DOHH2 (cell line): ENCODE results near the gene HERC2.
"Not testable (repeated sequence)": the region's sequence is repeated elsewhere in the genome, so short reads cannot be mapped to it uniquely, and the experiment has no call there.

Experiments
- H3F3A ChIP-seq: fragments of 200-600 bp; sonication (generic), shearing (Covaris generic); 2 replicates; pipeline ENCODE4 v1.6.0; 2016; ENCODE audit warnings: antibody characterized with exemption, mild to moderate bottlenecking; ENCODE audit not compliant: control insufficient read depth, insufficient read depth
- H3K27ac ChIP-seq: fragments of 200-600 bp; sonication (generic); 2 replicates; pipeline ENCODE4 v1.5.1; 2014; ENCODE audit warnings: low read depth, mild to moderate bottlenecking, low read length, moderate library complexity
- H3K27me3 ChIP-seq: fragments of 200-600 bp; sonication (generic); 2 replicates; pipeline ENCODE4 v1.6.1; 2014; ENCODE audit warnings: mild to moderate bottlenecking, low read length, mixed read lengths; ENCODE audit not compliant: control insufficient read depth
- H3K36me3 ChIP-seq: fragments of 200-600 bp; sonication (generic); 2 replicates; pipeline ENCODE4 v1.6.1; 2014; ENCODE audit warnings: mild to moderate bottlenecking, low read length, moderate library complexity, mixed read lengths; ENCODE audit not compliant: control insufficient read depth
- H3K4me1 ChIP-seq: fragments of 200-600 bp; sonication (generic); 2 replicates; pipeline ENCODE4 v1.6.1; 2014; ENCODE audit warnings: mild to moderate bottlenecking, low read length, mixed read lengths; ENCODE audit not compliant: control insufficient read depth
- H3K4me2 ChIP-seq: fragments of 200-600 bp; sonication (generic); 2 replicates; pipeline ENCODE4 v1.6.0; 2014; ENCODE audit warnings: mild to moderate bottlenecking, low read length, moderate library complexity
- H3K4me3 ChIP-seq: fragments of 200-600 bp; sonication (generic); 2 replicates; pipeline ENCODE4 v1.5.1; 2014; ENCODE audit warnings: mild to moderate bottlenecking, low read length, mixed read lengths
- H3K79me2 ChIP-seq: fragments of 200-600 bp; sonication (generic); 2 replicates; pipeline ENCODE4 v1.6.1; 2014; ENCODE audit warnings: mild to moderate bottlenecking, low read length, mixed read lengths; ENCODE audit not compliant: control insufficient read depth
- H3K9me2 ChIP-seq: fragments of 200-600 bp; sonication (generic); replicated peaks from 2 replicates; pipeline ENCODE4 v1.6.1; 2014; ENCODE audit warnings: mild to moderate bottlenecking, low read length, mixed read lengths; ENCODE audit not compliant: control insufficient read depth
- H3K9me3 ChIP-seq: fragments of 200-600 bp; sonication (generic); 2 replicates; pipeline ENCODE4 v1.6.1; 2014; ENCODE audit warnings: antibody characterized with exemption, low read length, mixed read lengths; ENCODE audit not compliant: control insufficient read depth, insufficient read depth
- H4K20me1 ChIP-seq: fragments of 200-600 bp; sonication (generic); 2 replicates; pipeline ENCODE4 v1.6.0; 2014; ENCODE audit warnings: low read depth, mild to moderate bottlenecking, antibody characterized with exemption, low read length, moderate library complexity; ENCODE audit not compliant: control insufficient read depth, insufficient read depth
- CTCF ChIP-seq: fragments of 200-600 bp; sonication (generic); IDR thresholded peaks from one replicate; pipeline ENCODE4 v1.5.1; 2014; ENCODE audit warnings: antibody characterized with exemption, mild to moderate bottlenecking, low read depth, low read length; ENCODE audit not compliant: poor library complexity, severe bottlenecking
- EZH2phosphoT487 ChIP-seq: fragments of 200-600 bp; sonication (generic); IDR thresholded peaks from 2 replicates; pipeline ENCODE4 v1.6.1; 2017; ENCODE audit warnings: borderline replicate concordance, mild to moderate bottlenecking, antibody characterized with exemption, low read length, moderate library complexity, mixed read lengths

Gene HERC2

GRCh38 chr15:28178727-28179126, 143.3 kb downstream of the HERC2 start:
- Histone ChIP-seq H3K4me1 (no peaks in the 10 kb centered on the region), H3K4me2 (no peak overlapping the region), H3K36me3 (peaks cover 50% of the 10 kb centered on the region), H4K20me1 (no peaks in the 10 kb centered on the region), H3K27ac (no peak overlapping the region), H3K9me3 (no peaks in the 10 kb centered on the region), H3K27me3 (no peaks in the 10 kb centered on the region), H3F3A (no peaks in the 10 kb centered on the region), H3K79me2 (no peaks in the 10 kb centered on the region), H3K4me3 (no peak overlapping the region), H3K9me2 (no peaks in the 10 kb centered on the region)
- TF ChIP-seq EZH2phosphoT487 (no peak), CTCF (no peak)

- Histone ChIP-seq H3K4me1 (no peaks in the 10 kb centered on the region), H3F3A (no peaks in the 10 kb centered on the region), H3K27ac (no peak overlapping the region), H3K9me2 (no peaks in the 10 kb centered on the region), H3K9me3 (no peaks in the 10 kb centered on the region), H3K4me3 (no peak overlapping the region), H4K20me1 (no peaks in the 10 kb centered on the region), H3K4me2 (no peak overlapping the region), H3K27me3 (no peaks in the 10 kb centered on the region), H3K36me3 (peaks cover 52% of the 10 kb centered on the region), H3K79me2 (no peaks in the 10 kb centered on the region)
- TF ChIP-seq EZH2phosphoT487 (no peak), CTCF (no peak)
Measured at GRCh38 chr15:28178290-28178689, 143.7 kb downstream of the HERC2 start.

- Histone ChIP-seq H3K79me2 (no peaks in the 10 kb centered on the region), H3K27ac (no peak overlapping the region), H3K4me2 (no peak overlapping the region), H3K4me1 (no peaks in the 10 kb centered on the region), H3K9me3 (no peaks in the 10 kb centered on the region), H4K20me1 (no peaks in the 10 kb centered on the region), H3K36me3 (peaks cover 76% of the 10 kb centered on the region), H3K27me3 (no peaks in the 10 kb centered on the region), H3K9me2 (no peaks in the 10 kb centered on the region), H3K4me3 (no peak overlapping the region), H3F3A (no peaks in the 10 kb centered on the region)
- TF ChIP-seq EZH2phosphoT487 (no peak), CTCF (no peak)
Measured at GRCh38 chr15:28169366-28169765, 152.6 kb downstream of the HERC2 start.

GRCh38 chr15:28168405-28169121, 153.4 kb downstream of the HERC2 start:
- H3K4me2 ChIP-seq, H4K20me1 ChIP-seq, H3K4me3 ChIP-seq, H3K27ac ChIP-seq, H3K27me3 ChIP-seq, H3F3A ChIP-seq, H3K9me3 ChIP-seq, H3K4me1 ChIP-seq, H3K79me2 ChIP-seq, H3K9me2 ChIP-seq: not testable (repeated sequence)
- peaks cover 81% of the 10 kb centered on the region for H3K36me3 ChIP-seq
